ENCODE data around the gene CHML.

The CHML gene

DNA sequence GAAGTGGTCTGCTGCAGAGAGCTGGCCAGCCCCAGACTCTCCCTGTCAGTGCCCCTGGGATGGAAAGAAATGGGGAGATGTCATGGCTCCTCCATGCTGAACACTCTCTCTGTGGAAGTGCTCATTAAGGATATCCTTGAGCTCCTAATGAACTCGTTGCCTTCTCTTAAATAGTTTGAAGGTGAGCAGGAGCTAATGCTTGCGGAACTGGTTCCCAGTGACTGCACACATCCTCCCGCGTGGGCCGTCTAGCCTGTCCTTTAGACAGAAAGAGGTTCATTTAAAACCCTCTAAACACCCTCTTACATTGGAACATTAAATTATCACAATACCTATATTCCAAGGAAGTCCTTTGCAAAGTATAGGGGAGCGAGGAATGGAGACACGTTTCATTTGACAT lies 6.0 kb upstream of the CHML start:
- DNase-seq (ENCODE audit: low read depth in 3 of 3, low spot score in 1 of 3): no peak

DNA sequence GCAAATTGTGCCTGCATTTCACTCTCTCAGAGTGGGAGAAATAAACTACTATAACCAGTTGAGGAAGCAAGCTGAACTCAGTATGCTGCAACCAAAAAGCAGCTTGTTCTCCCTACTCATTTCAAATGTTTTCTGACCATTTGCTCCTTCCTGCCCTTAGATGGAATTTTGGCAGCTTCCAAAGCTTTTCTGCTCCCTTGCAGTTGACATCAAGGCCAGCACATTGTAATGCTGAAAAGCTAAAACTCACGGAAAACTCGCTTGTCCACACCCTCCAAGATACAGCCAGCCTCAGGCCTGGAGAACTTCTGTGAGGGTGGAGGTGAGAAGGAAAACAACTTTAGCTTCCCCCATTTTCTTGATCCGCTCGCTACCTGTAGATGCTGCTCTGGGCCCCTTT lies 5.0 kb upstream of the CHML start:
- no peak for DNase-seq (ENCODE audit: low read depth in 3 of 3, low spot score in 1 of 3)

DNA sequence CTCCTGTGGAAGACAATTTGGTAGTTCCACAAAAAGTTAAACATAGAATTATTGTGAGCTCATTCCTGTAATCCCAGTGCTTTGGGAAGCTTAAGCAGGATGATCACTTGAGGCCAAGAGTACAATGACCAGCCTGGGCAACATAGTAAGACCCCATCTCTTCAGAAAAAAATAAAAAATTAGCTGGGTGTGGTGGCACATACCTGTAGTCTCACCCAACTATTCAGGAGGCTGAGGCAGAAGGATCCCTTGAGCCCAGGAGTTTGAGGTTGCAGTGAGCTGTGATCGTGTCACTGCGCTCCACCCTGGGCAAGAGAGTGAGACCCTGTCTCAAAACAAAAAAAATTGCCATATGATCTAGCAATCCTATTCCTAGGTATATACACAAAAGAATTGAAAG lies 4.1 kb upstream of the CHML start:
- DNase-seq (ENCODE audit: low read depth in 3 of 3, low spot score in 1 of 3): no peak

DNA sequence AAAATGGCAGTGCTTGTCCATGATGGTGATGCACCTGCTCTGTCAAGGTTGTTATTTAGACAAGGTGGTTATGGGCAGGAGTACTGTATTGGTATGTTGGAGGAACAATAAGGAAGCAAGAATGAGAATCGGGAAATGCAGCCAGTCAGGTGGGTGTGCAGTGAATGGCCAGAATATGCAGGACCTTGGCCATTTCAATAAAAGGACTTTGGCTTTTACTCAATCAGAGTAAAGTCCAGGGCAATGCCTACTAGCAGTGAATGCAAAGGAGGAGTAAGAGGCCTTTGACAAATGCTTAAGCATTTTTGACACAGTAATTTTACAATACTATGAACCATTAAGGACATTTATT lies 2.4 kb upstream of the CHML start:
- DNase-seq (ENCODE audit: low read depth in 3 of 3, low spot score in 1 of 3): no peak

DNA sequence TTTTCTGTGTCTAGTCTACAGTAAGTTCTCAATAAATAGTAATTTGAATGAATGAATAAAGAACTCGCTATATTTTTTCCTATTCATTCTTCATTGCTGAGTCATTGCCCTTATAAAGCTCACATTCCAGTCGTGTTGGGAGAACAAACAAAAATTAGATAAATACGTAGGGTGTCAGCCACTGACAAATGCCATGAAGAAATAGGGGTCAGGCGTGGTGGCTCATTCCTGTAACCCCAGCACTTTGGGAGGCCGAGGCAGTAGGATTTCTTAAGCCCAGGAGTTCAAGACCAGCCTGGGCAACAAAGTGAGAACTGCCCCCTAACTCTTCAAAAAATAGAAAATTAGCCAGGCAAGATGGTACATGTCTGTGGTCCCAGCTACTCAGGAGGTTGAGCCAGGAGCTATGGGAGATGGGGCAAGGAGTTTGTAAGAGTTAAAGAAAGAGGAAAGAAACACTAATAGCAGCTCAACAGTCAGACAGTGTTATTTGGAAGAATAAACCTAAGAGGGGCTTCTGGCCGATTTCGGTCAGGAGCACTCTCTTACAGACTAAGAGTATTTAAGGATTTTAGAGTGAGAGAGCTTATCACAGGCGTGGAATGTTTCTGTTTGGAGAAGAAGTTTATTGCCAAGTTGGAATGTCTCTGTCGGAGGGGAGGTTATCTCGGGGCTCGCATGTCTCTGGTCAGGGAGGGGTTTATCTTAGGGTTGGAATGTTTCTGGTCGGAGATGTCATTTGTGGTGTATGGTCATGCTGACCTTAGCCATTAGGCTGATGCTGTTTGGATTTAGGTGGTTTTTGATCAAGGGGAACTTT lies 1.8 kb upstream of the CHML start:
- DNase-seq (ENCODE audit: low read depth in 3 of 3, low spot score in 1 of 3): no peak

DNA sequence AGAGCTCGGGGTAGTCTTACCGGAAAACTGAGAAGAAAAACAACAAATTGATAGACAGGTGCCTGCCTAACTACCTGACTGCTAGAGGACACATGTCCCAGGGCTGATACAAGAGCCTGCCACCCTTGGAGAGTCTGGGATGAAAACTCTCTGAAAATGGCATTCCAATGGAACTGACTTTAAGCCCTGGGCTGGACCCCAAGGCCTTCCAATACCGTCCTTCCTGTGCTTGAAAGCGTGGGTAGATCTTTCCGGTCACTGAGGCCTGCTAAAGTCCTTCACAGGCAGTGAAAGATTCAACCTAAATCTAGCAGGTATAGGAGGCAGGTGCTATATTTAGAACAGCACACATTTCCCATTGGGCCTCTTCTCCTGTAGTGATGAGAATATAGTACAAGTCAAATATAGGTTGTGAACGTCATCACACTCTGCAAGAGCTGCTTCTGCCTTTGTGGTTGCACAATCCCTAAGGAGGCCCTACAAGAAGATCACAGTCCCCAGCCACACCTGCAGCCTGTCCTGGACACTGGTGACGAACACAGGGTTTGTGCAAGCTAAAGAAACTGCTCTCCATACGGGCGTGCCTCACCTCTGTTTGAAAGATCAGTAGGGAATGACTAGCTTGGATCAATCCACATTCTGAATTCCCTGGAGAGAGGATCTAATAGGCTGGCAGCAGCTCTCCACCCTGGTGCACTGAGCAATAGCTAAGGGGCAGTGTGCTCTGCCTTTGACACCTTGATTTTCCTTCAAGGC lies 876 bp upstream of the CHML start:
- DNase-seq (ENCODE audit: low read depth in 3 of 3, low spot score in 1 of 3): no peak

DNA sequence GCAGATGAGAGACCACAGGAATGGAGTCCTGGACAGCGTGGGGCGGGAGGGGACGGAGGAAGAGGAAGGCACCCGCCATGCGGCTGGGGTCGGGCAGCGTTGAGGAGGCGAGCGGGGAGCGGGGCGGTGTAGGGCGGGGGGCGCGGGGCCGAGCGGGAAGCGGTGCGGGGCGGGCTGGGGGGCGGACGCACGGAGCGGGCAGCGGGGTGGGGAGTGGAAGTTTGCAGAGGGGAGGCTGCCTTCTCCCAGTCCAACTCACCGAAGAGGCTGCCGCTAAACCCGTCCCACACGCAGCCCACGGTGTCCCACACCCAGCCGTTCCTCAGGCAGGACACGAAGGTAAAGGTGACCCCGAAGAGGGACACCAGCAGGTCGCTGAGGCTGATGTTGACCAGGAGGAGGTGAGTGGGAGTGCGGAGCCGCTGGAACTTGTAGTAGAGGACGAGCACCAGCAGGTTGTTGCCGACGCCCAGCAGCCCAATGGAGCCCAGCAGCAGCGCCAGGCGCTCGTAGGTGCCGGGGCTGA lies 483 bp downstream of the CHML start:
- peak in 1 of 3 donors; percentile 12 for DNase-seq (ENCODE audit: low read depth in 3 of 3, low spot score in 1 of 3)

DNA sequence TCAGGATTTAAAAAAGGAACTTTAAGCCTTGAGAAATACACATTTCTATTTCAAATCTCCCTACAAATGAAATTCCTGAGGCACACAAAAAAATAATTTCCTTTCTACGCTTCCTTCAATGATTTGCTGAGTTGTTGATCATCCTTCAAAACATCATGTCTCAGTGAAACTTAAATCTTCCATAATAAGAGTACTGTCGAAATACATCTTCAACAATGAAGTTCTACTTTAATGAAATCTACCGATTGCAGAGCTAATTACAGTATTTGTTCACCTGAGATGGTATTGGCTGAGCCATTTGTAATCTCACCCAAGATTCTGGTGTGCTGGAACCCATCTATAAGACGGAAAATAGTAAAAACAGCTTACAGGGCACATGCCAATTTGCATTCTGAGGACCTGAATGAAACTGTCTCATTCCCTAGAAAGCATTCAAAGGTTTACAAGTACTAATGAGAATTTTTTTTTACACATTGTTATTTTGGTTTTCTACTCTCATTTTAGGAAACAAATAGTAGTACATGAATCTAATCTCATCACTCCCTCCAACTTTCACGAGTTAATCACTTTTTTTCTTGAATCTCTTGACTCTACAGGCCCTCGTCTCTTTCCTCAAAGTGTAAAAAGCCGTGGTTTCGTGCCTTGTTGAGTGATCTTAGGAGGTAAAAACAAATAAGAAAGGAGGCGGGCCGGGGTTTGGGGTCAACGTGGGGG lies 1.1 kb downstream of the CHML start:
- DNase-seq (ENCODE audit: low read depth in 3 of 3, low spot score in 1 of 3): no peak

DNA sequence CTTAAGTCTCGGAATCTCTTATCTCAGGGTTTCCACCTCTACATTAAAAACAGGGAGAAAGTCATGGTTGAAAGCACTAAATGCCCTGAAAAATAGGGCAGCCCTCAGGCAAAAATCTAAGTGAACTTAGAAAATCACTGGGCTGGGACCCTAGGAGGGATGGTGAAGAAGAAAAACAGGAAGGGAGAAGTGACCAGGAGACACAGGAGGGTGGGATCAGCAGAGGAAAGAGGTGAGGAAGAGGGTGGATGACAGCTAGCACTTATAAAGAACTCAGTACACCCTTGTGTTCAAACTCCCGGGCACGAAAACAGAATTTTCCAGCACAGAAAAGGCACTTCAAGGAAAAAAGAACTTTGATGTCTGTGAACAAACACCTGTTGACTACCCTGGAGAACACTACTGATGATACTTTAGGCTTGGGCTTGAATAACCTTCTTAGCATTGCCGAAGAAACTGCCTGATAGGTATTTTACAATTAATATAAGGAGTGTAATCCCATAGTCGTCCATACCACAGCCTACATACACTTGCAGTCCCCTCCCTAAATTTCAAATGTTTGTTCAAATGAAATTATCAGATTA lies 2.0 kb downstream of the CHML start:
- no peak for DNase-seq (ENCODE audit: low read depth in 3 of 3, low spot score in 1 of 3)

DNA sequence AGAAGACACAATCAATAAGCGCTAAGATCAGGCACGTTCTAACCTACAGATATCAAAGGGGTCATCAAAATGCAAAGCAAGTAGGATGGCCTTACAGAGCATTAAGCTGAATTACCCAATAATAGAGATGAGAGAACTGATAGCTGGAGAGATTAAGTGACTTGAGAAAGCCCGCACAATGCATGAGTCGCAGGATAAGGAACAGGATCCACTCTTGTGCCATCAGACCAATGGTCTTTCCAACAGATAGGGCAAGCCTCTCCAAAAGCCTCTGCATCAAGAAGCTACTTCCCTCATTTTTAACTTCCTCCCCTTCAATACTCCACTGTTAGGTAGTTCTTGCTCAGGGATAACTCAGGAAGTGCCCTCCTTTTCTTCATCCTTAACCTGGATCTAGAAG lies 2.6 kb downstream of the CHML start:
- no peak for DNase-seq (ENCODE audit: low read depth in 3 of 3, low spot score in 1 of 3)

DNA sequence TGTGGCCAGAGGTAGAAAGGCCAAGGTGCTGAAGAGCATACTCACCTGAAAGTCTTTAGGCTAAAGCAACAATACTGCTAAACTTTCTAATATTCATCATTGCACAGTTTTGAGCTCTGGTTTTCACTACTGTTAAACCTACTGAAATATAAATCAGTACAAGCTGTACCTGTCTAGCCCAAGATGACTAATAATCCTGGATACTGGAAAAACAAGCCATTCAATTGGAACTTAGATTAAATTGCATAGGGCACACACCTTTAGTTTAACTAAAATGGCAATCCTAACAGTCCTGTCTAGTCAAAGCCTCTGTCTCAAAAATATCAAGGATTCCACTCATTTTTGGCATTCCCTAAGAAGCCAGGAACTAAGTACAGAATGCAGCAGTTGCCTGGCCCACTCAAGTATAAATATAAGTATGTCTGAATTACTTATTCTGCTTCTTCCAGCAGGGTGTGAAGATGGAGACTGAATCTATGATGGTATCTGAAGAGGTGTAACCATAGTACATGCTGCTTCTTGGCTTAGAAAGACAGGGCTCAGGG lies 3.1 kb downstream of the CHML start:
- DNase-seq (ENCODE audit: low read depth in 3 of 3, low spot score in 1 of 3): no peak

DNA sequence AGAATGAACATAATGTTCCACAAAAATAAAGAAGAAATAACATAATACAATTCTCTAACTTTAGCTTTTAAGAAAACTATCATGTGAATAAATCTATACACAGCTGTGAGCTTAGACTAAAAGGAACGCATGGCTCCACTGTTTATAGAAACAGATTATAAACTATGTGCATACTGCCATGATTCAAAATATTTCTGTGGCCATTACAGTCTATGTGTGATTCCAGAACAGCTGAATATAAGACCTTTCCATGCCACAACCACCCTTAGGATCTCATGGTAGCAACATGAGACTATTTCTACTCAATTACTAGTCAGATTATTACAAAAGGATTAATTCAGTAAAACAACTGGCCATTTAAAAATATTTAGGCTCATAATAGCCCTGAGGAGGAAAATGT lies 3.9 kb downstream of the CHML start:
- no peak for DNase-seq (ENCODE audit: low read depth in 3 of 3, low spot score in 1 of 3)

DNA sequence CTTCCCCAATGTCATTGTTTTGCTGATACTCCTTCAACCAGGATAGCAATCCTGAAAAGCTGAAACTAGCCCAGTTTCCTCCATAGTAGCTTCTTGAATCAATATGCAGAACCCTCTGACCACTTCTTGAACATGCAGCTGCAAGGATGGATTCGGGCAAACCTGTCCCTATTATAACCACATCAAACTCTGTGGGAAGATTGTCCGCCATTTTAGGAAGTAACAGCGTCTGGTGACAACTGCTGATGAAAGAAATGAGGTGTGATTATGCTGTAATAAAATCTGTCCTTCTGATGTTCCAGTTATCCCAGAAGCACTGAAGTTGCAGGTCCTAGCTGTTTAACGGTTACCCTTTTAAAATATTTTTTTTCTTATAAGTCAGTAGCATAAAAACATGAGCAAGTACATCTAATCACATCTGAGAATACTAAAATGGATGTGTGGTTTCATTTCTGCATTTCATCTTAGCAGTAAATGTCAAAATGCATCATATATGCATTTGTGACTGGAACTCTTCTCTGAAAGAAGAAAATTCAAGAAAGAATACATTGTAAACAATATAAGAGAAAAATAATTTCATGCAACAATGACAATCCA lies 4.5 kb downstream of the CHML start:
- DNase-seq (ENCODE audit: low read depth in 3 of 3, low spot score in 1 of 3): no peak

DNA sequence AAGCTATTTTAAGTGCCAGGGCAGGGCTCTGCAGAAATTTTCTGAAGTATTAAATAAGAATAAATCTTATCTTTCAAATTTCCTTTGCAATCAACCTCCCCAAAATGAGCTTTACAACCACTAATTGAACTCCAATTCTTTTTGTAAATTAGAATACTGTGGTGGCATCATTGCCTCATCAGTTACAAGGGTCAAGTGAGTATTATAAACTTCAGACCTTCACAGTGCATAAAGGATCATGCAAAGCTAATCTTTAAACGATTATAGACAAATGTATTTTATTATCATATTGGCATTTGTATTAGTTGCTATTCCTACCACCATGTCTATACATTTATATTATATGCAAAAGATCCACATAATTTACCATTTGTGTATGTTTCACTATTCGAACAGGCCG lies 7.2 kb downstream of the CHML start:
- DNase-seq (ENCODE audit: low read depth in 3 of 3, low spot score in 1 of 3): no peak

DNA sequence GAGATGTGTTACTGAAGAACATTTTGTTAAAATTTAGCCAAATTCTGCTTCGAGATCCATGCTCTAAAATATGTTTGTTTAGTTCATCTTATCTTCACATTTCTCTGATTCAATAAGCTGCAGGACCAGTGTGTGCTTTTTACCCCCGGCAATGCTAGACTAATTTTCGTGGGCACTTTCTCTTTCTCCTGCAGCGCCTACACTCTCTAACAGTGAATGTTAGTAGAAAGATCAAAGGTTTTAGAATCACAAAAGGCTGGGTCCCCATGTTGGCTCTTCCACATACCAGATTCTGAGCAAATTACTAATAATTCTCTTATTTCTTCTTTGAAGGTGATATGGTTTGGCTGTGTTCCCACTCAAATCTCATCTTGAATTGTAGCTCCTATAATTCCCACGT lies 8.5 kb downstream of the CHML start:
- DNase-seq (ENCODE audit: low read depth in 3 of 3, low spot score in 1 of 3): no peak

DNA sequence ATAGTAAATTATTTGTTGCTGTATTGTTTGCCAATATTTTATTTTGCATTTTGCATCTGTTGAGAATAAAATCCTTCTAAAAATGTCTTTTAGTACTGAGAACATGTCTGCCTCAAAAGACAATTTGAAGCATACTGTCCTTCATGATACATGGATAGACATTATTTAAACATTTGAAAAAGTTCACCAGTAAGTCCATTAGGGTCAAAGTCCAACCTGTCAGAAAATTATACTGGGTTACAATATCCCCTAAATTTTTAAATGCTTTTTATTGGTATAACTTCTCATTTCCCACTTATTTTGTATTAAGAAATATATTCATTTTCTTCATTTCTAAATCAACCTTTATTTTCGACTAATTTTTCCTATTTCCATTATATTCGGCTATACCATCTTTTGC lies 9.3 kb downstream of the CHML start:
- DNase-seq (ENCODE audit: low read depth in 3 of 3, low spot score in 1 of 3): no peak

DNA sequence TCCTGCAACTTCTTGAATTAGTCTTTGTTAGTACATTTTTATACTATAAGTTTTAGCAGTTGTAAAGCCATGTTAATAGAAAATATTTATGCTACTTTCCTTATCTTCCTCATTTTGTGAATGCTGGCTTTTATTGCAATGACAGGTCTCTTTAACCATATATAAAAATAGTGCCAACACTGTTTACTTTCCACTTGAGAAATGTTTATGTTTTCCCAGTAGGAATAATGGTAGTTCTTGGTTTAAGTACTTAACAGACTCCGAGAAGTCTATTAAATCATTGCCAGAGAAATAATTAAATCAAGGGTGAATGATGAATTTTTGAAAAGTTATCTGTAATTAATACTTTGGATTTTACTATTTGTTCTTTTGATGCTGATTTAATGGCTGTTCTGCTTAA lies 9.7 kb downstream of the CHML start:
- no peak for DNase-seq (ENCODE audit: low read depth in 3 of 3, low spot score in 1 of 3)

DNA sequence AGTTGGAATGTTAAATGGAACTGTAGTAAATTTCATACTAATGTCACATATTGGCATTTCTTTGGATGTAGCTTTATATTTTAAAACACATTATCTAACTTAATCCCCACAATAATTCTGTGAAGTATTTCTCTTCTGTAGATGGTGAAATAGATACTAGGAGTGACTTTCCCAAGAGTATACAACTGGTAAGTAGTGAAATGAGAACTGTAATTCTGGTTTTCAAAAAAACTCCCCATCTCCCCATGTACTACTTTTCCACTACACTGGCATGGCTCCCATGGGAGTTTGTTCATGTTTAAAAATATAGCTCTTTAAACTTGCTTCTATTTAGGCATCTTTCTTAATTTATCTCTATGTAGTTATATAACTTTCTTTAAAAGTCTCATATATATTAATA lies 10.2 kb downstream of the CHML start:
- no peak for DNase-seq (ENCODE audit: low read depth in 3 of 3, low spot score in 1 of 3)

DNA sequence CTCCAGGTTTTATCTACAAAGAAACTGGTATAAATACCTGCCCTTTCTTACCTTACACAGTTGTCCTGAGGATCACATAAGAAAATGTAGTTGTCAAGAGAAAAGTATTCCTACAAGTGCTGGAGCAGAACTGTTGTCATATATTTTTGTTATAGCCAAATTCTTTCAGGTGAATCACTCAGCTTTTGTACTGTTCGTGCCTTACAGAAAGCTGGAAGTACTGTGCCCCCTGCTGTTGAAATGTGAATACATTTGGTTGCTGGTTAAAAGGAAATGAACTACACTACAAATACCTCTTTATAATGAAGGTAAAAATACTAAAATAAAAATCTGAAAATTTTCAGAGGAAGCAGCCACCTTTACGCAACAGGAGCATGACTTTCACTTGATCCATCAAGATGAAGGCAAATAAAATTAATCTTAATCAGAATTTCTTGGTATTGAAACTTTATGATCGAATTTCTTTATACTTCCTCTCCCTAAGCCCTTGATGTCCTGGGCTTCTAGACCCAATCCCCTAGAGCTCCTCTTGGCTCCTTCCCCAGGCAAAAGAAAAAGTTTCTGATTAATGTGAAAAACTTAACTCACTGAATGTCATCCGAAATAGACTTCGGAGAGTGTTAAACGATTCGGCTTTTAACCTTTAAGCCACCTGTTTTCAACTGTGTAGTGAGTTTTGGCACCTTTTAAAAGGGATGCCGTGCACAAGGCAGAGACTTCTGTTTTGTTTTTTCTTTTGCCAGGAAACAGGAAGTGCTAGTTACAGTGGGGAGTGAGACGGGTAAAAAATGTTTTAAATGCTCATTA lies 12.5 kb downstream of the CHML start:
- no peak for DNase-seq (ENCODE audit: low read depth in 3 of 3, low spot score in 1 of 3)

DNA sequence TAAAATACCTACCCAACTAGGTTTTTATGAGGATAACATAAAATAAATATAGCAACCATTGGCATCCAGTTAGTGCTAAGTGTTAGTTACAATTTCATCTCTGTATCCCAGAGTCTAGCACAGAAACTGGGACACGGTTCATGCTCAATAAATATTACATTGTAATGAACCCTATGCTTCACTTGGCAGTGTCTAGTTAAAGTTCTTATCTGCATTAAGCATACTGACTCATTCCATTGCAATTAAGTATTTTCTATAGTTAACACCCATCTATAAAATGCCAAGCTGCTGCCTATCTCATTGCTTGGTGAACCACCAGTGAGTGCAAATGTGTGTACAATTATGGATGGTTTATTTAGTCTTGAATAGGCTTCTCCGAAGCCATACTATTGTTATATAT lies 15.2 kb downstream of the CHML start:
- DNase-seq (ENCODE audit: low read depth in 3 of 3, low spot score in 1 of 3): no peak
